Right cardiac atrium (tissue), 5 donors: ENCODE data around the gene KRTAP10-4. TPM values are rescaled to one million over a fixed set of nuclear protein-coding genes. Genes with fewer than 3 reads are reported as not detected.
"Not testable (repeated sequence)": the region's sequence is repeated elsewhere in the genome, so short reads cannot be mapped to it uniquely, and the experiment has no call there.

ENCODE experiments used
- ATAC-seq, 2 donors: fragments of 200-7000 bp; cut with Tn5 transposase; one replicate each; pipeline versions ENCODE4 v1.8.0 to v1.9.1; 2020; ENCODE audit warnings: moderate library complexity in 2 of 2, mild to moderate bottlenecking in 1 of 2
- DNase-seq, 3 donors: peaks; one replicate each; pipeline ENCODE4 v3.0.0-alpha.2; 2020
- H3K27ac ChIP-seq: one replicate; pipeline ENCODE4 v1.5.1; 2013; ENCODE audit warnings: mild to moderate bottlenecking, low read length, control low read depth, moderate library complexity
- H3K27me3 ChIP-seq: one replicate; pipeline ENCODE4 v1.6.1; 2013; ENCODE audit not compliant: control insufficient read depth, insufficient read depth
- H3K4me1 ChIP-seq: one replicate; pipeline ENCODE4 v1.6.1; 2013; ENCODE audit warnings: low read length; ENCODE audit not compliant: control insufficient read depth, insufficient read depth
- H3K4me3 ChIP-seq: one replicate; pipeline ENCODE4 v1.5.1; 2013; ENCODE audit warnings: low read length, control low read depth
- H3K9me3 ChIP-seq: one replicate; pipeline ENCODE4 v1.6.1; 2013; ENCODE audit warnings: low read length; ENCODE audit not compliant: control insufficient read depth
- WGBS: extraction: QIAGEN DNeasy Blood & Tissue Kit; methylation state at CpG from one replicate; pipeline ENCODE4 v1.1.7; 2013; 5-methylcytosine and 5-hydroxymethylcytosine counted together
- intact Hi-C, 4 donors: fragments of 100-400 bp; cut with DNase I; formaldehyde crosslinking; loops; one replicate each; pipeline versions ENCODE4 v1.11.0 to v1.14.0; 2022 to 2023
- polyA plus RNA-seq: library from polyadenylated mRNA; stranded (reverse); fragments of 200-250 nt; gene quantifications from one replicate; pipeline ENCODE4 v1.2.3, GENCODE V29; 2013
- total RNA-seq, 4 donors: library from RNA; stranded (reverse); fragmentation: NEBNext Ultra II Directional; extraction: Animal tissue kit (Norgen Biotek cat#: 25700); gene quantifications; one replicate each; pipeline ENCODE4 v1.2.1, GENCODE V29; 2021
- donor health status: healthy with polysubstance abuse.
- donor health status: DM: no; HTN: yes; CAD: no.
- donor health status: DM: no; HTN: no; CAD: no.
- donor health status: DM: no; HTN: yes; CAD: no; lungs with severe emphysema.
- donor health status: DM: yes; HTN: yes; CAD: no.

Gene KRTAP10-4
- total and polyA plus RNA-seq, 5 donors = not detected

- H3K4me3 ChIP-seq, H3K9me3 ChIP-seq, intact Hi-C loops, H3K27me3 ChIP-seq, H3K27ac ChIP-seq, H3K4me1 ChIP-seq: not testable (repeated sequence)
- WGBS = 58% methylated on average over 17 of the region's 17 CpGs
- DNase-seq = peak in 2 of 3 donors; percentile 26 to 38
- ATAC-seq = peak; percentile 17 to 31
These were observed 23.2 kb upstream of the KRTAP10-4 start for GRCh38 chr21:44550285-44550684.

- H3K4me3 ChIP-seq = no peak overlapping the region
- peak in 1 of 3 donors; percentile 36 for DNase-seq
- WGBS = 78% methylated on average over 10 of the region's 10 CpGs
- H3K27me3 ChIP-seq = no peaks in the 10 kb centered on the region
- no peak overlapping the region for H3K27ac ChIP-seq
- no peak for ATAC-seq
- intact Hi-C loops = no loop called here
- no peaks in the 10 kb centered on the region for H3K9me3 ChIP-seq
- no peaks in the 10 kb centered on the region for H3K4me1 ChIP-seq
These were observed 22.7 kb upstream of the KRTAP10-4 start for GRCh38 chr21:44550807-44551206.

DNA sequence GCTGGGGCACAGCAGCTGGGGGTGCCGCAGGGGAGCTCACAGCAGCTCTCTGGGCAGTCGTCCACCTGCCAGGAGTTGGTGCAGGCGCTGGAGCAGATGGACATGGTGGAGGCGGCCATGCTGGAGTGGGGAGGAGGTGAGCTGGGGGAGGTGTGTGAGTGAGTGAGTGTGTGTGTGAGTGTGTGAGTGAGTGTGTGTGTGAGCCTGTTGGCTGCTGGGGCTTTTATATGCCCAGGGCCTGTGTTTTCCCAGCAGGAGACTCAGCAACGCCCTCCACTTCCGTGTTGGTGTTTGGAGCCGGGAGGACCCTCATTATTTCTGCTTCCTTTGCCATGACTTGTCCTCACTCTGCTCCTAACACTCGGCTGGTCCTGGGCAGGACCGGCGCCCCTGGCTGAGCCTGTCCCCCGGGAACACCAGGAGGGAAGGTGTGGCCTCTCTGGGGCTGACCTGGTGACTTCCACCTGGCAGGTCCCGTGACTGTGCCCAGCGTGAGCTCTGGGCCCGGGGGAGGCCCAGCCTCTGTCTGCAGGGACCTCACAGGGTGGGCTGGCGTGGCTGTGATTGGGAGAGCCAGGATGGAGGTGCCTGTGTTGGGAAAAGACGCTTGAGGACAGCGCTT, 22.1 kb upstream of the KRTAP10-4 start, which contains the start of gene KRTAP10-2:
Gene KRTAP10-2, minus strand, starts transcription at position 166 of the 622 bp plus-strand sequence. Its CDS starts 47 bp downstream, at position 119.
- intact Hi-C loops = no loop called here
- Histone ChIP-seq H3K27me3 (no peaks in the 10 kb centered on the region), H3K9me3 (no peaks in the 10 kb centered on the region), H3K27ac (no peak within 1 kb of the TSS), H3K4me3 (no peak within 1 kb of the TSS), H3K4me1 (no peaks in the 10 kb centered on the region)
- DNase-seq = peak in 1 of 3 donors; percentile 46
- 50% methylated on average over 17 of the region's 17 CpGs for WGBS
- ATAC-seq = peak; percentile 25 to 26

DNA sequence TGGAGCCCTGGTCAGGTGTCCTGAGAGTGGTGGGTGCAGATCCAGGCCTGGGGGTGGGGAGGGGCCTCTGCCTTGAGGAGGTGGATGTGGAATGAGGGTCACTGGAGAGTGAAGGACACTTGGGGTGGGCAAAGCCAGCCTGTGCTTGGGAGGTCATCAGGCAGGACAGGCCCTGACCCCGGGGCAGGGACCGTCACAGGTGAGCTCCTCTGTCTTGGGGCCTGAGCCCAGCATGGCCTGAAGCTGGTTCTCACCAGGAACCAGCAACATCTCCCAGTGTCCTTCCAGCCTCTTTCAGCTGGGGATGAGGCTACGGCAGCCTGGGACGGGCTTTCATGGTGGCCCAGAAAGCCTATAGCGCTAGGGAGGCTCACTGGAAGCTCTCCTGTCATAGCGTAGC, 21.4 kb upstream of the KRTAP10-4 start:
- 93% methylated on average over 6 of the region's 6 CpGs for WGBS
- no peak overlapping the region for H3K4me3 ChIP-seq
- H3K27ac ChIP-seq = no peak overlapping the region
- ATAC-seq = no peak
- no peaks in the 10 kb centered on the region for H3K9me3 ChIP-seq
- no peaks in the 10 kb centered on the region for H3K4me1 ChIP-seq
- intact Hi-C loops = no loop called here
- no peak for DNase-seq
- no peaks in the 10 kb centered on the region for H3K27me3 ChIP-seq

DNA sequence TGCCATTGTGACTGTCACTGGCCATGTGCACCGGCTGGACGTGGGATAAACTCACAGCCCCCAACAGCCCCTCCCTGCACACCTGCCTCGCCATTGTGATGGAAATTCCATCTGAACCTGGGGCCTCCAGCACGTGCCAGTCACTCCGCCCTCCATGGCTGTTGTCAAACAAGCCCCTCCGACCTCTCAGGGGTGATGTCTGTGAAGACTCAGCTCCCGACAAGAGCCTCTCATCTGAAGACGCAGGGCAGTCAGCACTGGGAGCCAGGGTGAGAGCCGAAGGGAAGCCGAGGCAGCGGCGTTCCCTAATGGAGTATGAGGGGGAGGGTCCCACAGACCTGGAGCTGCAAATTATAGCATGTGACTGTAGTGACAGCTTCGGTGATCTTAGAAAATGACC, 20.8 kb upstream of the KRTAP10-4 start:
- Histone ChIP-seq H3K27me3 (no peaks in the 10 kb centered on the region), H3K9me3 (no peaks in the 10 kb centered on the region)
- intact Hi-C loops = no loop called here

DNA sequence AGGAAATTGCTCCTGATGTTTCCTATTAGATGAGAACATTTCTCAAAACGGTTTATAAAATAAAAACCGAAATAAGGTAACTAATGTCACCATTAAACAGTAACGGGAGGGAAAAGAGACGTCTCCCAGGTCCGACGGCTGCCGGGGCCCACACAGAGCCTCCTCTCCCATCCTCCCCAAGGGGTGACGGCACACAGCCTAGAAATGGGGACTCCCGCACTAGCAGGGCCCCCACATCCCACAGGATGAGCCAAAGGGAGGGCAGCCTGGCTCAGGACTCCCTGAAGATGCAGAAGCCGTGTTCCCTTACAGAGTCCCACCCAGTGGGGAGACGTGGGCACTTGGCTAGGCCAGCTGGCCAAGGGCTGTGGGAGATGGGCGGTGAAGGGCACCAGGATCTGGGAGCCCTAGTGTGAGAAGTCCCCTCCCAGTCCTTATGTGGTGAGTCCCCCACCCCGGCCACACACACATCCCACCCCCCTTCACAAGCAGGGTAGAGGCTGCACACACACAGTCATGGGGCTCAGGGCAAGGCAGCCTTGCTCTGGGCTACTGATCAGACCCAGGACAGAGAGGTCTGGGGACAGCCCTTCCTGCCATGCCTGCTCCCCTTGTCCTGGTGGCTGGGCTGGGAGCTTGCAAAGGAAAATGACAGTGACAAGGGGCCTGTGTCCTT, 18.2 kb upstream of the KRTAP10-4 start:
- intact Hi-C loops = no loop called here
- no peaks in the 10 kb centered on the region for H3K9me3 ChIP-seq
- no peak for ATAC-seq
- H3K4me3 ChIP-seq = no peak overlapping the region
- H3K27me3 ChIP-seq = no peaks in the 10 kb centered on the region
- no peaks in the 10 kb centered on the region for H3K4me1 ChIP-seq
- peak in 1 of 3 donors; percentile 37 for DNase-seq
- no peak overlapping the region for H3K27ac ChIP-seq
- 79% methylated on average over 13 of the region's 13 CpGs for WGBS

More for the DNA sequence above, 20.8 kb upstream of the KRTAP10-4 start:
- 65% methylated on average over 13 of the region's 13 CpGs for WGBS
- peak in 1 of 3 donors; percentile 47 for DNase-seq
- Histone ChIP-seq H3K4me1 (no peaks in the 10 kb centered on the region), H3K4me3 (no peak overlapping the region), H3K27ac (no peak overlapping the region)
- no peak for ATAC-seq

DNA sequence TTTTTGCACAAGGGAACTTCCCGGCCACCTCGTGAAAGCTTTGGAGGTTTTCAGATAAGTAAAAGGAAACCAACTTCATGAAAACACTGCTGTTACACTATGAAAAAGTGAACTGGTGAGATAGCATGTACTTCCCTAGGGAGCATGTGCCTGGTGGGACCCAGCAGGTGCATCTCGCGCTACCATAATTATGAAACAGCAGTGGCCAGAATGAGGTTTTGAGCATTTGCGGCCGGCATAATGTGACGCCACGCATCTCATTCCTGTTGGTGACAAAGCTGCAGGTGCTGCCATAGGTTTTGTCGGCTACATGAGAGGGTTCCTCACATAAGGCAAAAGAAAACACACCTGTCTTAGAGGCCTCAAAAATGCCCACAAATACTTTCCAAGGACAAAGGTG, 16.6 kb upstream of the KRTAP10-4 start:
- Histone ChIP-seq H3K27me3 (no peaks in the 10 kb centered on the region), H3K9me3 (no peaks in the 10 kb centered on the region), H3K4me3 (no peak overlapping the region), H3K4me1 (no peaks in the 10 kb centered on the region), H3K27ac (no peak overlapping the region)
- ATAC-seq (no peak), DNase-seq (no peak)
- intact Hi-C loops = no loop called here
- 76% methylated on average over 9 of the region's 9 CpGs for WGBS

- no peaks in the 10 kb centered on the region for H3K27me3 ChIP-seq
- peak in 1 of 3 donors; percentile 41 for DNase-seq
- H3K9me3 ChIP-seq = no peaks in the 10 kb centered on the region
- H3K4me1 ChIP-seq = no peaks in the 10 kb centered on the region
- no peak overlapping the region for H3K27ac ChIP-seq
- 44% methylated on average over 30 of the region's 30 CpGs for WGBS
- no peak for ATAC-seq
- H3K4me3 ChIP-seq = no peak overlapping the region
- intact Hi-C loops = no loop called here
These were observed 15.8 kb upstream of the KRTAP10-4 start for GRCh38 chr21:44557491-44558328.

- H3K4me3 ChIP-seq, H3K27me3 ChIP-seq, intact Hi-C loops, DNase-seq, H3K27ac ChIP-seq, H3K9me3 ChIP-seq, H3K4me1 ChIP-seq, ATAC-seq: not testable (repeated sequence)
- WGBS = 69% methylated on average over 10 of the region's 10 CpGs
These were observed 15.2 kb upstream of the KRTAP10-4 start for GRCh38 chr21:44558329-44558675.

GRCh38 chr21:44558695-44559094, 14.8 kb upstream of the KRTAP10-4 start, which contains the start of gene KRTAP10-3:
Gene KRTAP10-3 (minus strand): TSS chr21:44558795. CDS start chr21:44558715, 80 bp downstream.
- intact Hi-C loops = no loop called here
- no peak within 1 kb of the TSS for H3K27ac ChIP-seq
- H3K4me1 ChIP-seq = no peaks in the 10 kb centered on the region
- ATAC-seq (no peak), DNase-seq (no peak)
- no peak within 1 kb of the TSS for H3K4me3 ChIP-seq
- H3K9me3 ChIP-seq = no peaks in the 10 kb centered on the region
- WGBS = 44% methylated on average over 5 of the region's 5 CpGs
- no peaks in the 10 kb centered on the region for H3K27me3 ChIP-seq

DNA sequence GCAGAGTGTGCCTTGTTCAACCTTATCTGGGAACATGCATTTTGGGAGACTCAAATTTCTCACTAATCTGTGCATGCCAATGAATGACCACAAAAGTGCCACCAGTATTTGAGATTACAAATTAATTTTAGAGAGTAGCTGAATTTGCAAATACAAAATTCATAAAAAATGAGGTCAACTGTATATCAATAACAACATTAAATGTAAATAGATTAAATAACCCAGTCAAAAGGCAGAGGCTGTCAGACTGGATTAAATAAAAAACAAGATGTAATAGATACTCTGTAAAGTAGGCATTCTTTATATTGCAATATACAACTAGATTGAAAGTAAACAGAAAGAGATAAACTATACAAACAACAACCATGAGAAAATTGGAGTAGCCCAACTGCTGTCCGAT, 9.4 kb upstream of the KRTAP10-4 start:
- H3K27me3 ChIP-seq = no peaks in the 10 kb centered on the region
- ATAC-seq (no peak), DNase-seq (no peak)
- intact Hi-C loops = no loop called here
- WGBS = 98% methylated on average over 1 of the region's 1 CpG
- no peak overlapping the region for H3K4me3 ChIP-seq
- no peaks in the 10 kb centered on the region for H3K4me1 ChIP-seq
- H3K9me3 ChIP-seq = no peaks in the 10 kb centered on the region
- no peak overlapping the region for H3K27ac ChIP-seq
